H9 (cell line): ENCODE results near the gene SPZ1. TPM values are rescaled to one million over a fixed set of nuclear protein-coding genes. Genes with fewer than 3 reads are reported as not detected.

Source experiments
- DNase-seq: peaks from one replicate; pipeline ENCODE4 v3.0.0-alpha.2; 2017
- H2AFZ ChIP-seq: one replicate; pipeline ENCODE4 v1.6.1; 2013; ENCODE audit warnings: mild to moderate bottlenecking, low read length, control low read depth, moderate library complexity
- H2AK5ac ChIP-seq: 2 replicates; pipeline ENCODE4 v1.6.1; 2013; ENCODE audit warnings: low read length, control low read depth, mixed read lengths; ENCODE audit not compliant: insufficient read length
- H2BK120ac ChIP-seq: one replicate; pipeline ENCODE4 v1.6.1; 2013; ENCODE audit warnings: low read depth, mild to moderate bottlenecking, low read length, control low read depth, inconsistent platforms; ENCODE audit not compliant: poor library complexity, severe bottlenecking
- H2BK12ac ChIP-seq: 2 replicates; pipeline ENCODE4 v1.6.1; 2013; ENCODE audit warnings: low read length, control low read depth, mixed read lengths, low read depth; ENCODE audit not compliant: insufficient read length
- H2BK15ac ChIP-seq: 2 replicates; pipeline ENCODE4 v1.6.1; 2013; ENCODE audit warnings: low read depth, low read length, control low read depth
- H2BK20ac ChIP-seq: one replicate; pipeline ENCODE4 v1.6.1; 2013; ENCODE audit warnings: low read depth, mild to moderate bottlenecking, low read length, control low read depth, inconsistent platforms; ENCODE audit not compliant: poor library complexity, severe bottlenecking
- H2BK5ac ChIP-seq: 2 replicates; pipeline ENCODE4 v1.6.1; 2013; ENCODE audit warnings: low read length, control low read depth, mixed read lengths; ENCODE audit not compliant: insufficient read length
- H3K14ac ChIP-seq: 2 replicates; pipeline ENCODE4 v1.6.1; 2013; ENCODE audit warnings: low read length, control low read depth; ENCODE audit not compliant: insufficient read depth
- H3K18ac ChIP-seq: 2 replicates; pipeline ENCODE4 v1.6.1; 2013; ENCODE audit warnings: low read depth, mild to moderate bottlenecking, mixed read lengths, low read length, control low read depth; ENCODE audit not compliant: insufficient read length
- H3K23ac ChIP-seq: 2 replicates; pipeline ENCODE4 v1.6.1; 2013; ENCODE audit warnings: low read length, control low read depth, mixed read lengths, low read depth; ENCODE audit not compliant: insufficient read length
- H3K23me2 ChIP-seq: 2 replicates; pipeline ENCODE4 v1.6.1; 2013; ENCODE audit warnings: low read depth, mild to moderate bottlenecking, mixed read lengths, low read length, control low read depth; ENCODE audit not compliant: insufficient read length, poor library complexity, severe bottlenecking
- H3K27ac ChIP-seq: 2 replicates; pipeline ENCODE4 v1.5.1; 2013; ENCODE audit warnings: low read length, control low read depth, mixed read lengths, low read depth; ENCODE audit not compliant: insufficient read length
- H3K27me3 ChIP-seq: 2 replicates; pipeline ENCODE4 v1.6.1; 2013; ENCODE audit warnings: low read length, control low read depth, inconsistent platforms; ENCODE audit not compliant: insufficient read depth
- H3K4ac ChIP-seq: 2 replicates; pipeline ENCODE4 v1.6.1; 2013; ENCODE audit warnings: low read depth, mild to moderate bottlenecking, control low read depth, inconsistent platforms, low read length, moderate library complexity
- H3K4me1 ChIP-seq: 2 replicates; pipeline ENCODE4 v1.6.1; 2013; ENCODE audit warnings: low read length, control low read depth, inconsistent platforms; ENCODE audit not compliant: insufficient read depth
- H3K4me2 ChIP-seq: 2 replicates; pipeline ENCODE4 v1.6.1; 2013; ENCODE audit warnings: low read length, control low read depth, mixed read lengths; ENCODE audit not compliant: insufficient read length, insufficient read depth
- H3K56ac ChIP-seq: 2 replicates; pipeline ENCODE4 v1.6.1; 2013; ENCODE audit warnings: low read depth, mild to moderate bottlenecking, mixed read lengths, low read length, control low read depth; ENCODE audit not compliant: insufficient read length
- H3K79me1 ChIP-seq: 2 replicates; pipeline ENCODE4 v1.6.1; 2013; ENCODE audit warnings: low read depth, mild to moderate bottlenecking, moderate library complexity, low read length, control low read depth, inconsistent platforms; ENCODE audit not compliant: insufficient read depth, poor library complexity, severe bottlenecking
- H3K79me2 ChIP-seq: 2 replicates; pipeline ENCODE4 v1.6.1; 2013; ENCODE audit warnings: low read length, control low read depth, inconsistent platforms; ENCODE audit not compliant: insufficient read depth
- H3K9ac ChIP-seq: 2 replicates; pipeline ENCODE4 v1.6.1; 2013; ENCODE audit warnings: low read length, control low read depth, mixed read lengths; ENCODE audit not compliant: insufficient read length; ENCODE audit errors: extremely low read depth
- H3K9me3 ChIP-seq: one replicate; pipeline ENCODE4 v1.6.1; 2013; ENCODE audit warnings: low read depth, low read length, inconsistent platforms; ENCODE audit not compliant: control insufficient read depth
- H3T11ph ChIP-seq: one replicate; pipeline ENCODE4 v1.6.1; 2013; ENCODE audit warnings: mild to moderate bottlenecking, low read length, control low read depth, inconsistent platforms
- H4K20me1 ChIP-seq: one replicate; pipeline ENCODE4 v1.6.1; 2013; ENCODE audit not compliant: control insufficient read depth, insufficient read length, insufficient read depth
- H4K5ac ChIP-seq: 2 replicates; pipeline ENCODE4 v1.6.1; 2013; ENCODE audit warnings: low read depth, mild to moderate bottlenecking, mixed read lengths, low read length, control low read depth; ENCODE audit not compliant: insufficient read length
- H4K8ac ChIP-seq: replicated peaks from 2 replicates; pipeline ENCODE4 v1.6.1; 2013; ENCODE audit warnings: low read length, control low read depth, mixed read lengths, low read depth; ENCODE audit not compliant: insufficient read length
- H4K91ac ChIP-seq: 2 replicates; pipeline ENCODE4 v1.6.1; 2013; ENCODE audit warnings: low read depth, mild to moderate bottlenecking, moderate library complexity, mixed read lengths, low read length, control low read depth; ENCODE audit not compliant: insufficient read length
- H3K27ac Mint-ChIP-seq, 3 experiments: 2 replicates in 2 of 3; 3 replicates in 1 of 3; pipeline ENCODE4 v1.8.0; 2020 to 2021; ENCODE audit warnings: mixed read lengths in 3 of 3, mild to moderate bottlenecking in 1 of 3, moderate library complexity in 1 of 3
- H3K27me3 Mint-ChIP-seq: 2 replicates; pipeline ENCODE4 v1.8.0; 2021; ENCODE audit warnings: low read depth, mild to moderate bottlenecking, moderate library complexity, mixed read lengths
- H3K36me3 Mint-ChIP-seq, 3 experiments: 2 replicates in 2 of 3; 3 replicates in 1 of 3; pipeline ENCODE4 v1.8.0; 2020 to 2021; ENCODE audit warnings: low read depth in 3 of 3, mixed read lengths in 3 of 3; ENCODE audit not compliant: insufficient read depth in 1 of 3
- H3K4me1 Mint-ChIP-seq, 2 experiments: 2 replicates each; pipeline ENCODE4 v1.8.0; 2020; ENCODE audit warnings: mixed read lengths in 2 of 2
- H3K4me3 Mint-ChIP-seq, 2 experiments: 2 replicates in 1 of 2; 3 replicates in 1 of 2; pipeline ENCODE4 v1.8.0; 2020 to 2021; ENCODE audit warnings: mild to moderate bottlenecking in 2 of 2, mixed read lengths in 2 of 2, moderate library complexity in 1 of 2
- H3K9me3 Mint-ChIP-seq, 2 experiments: 2 replicates in 1 of 2; 3 replicates in 1 of 2; pipeline ENCODE4 v1.8.0; 2020; ENCODE audit warnings: mild to moderate bottlenecking in 2 of 2, mixed read lengths in 2 of 2, moderate library complexity in 1 of 2
- WGBS: extraction: QIAGEN DNeasy Blood & Tissue Kit; methylation state at CpG from one replicate; pipeline ENCODE4 v1.1.7; 2013; ENCODE audit warnings: missing lambda C conversion rate, low lambda C conversion rate, mixed read lengths; ENCODE audit not compliant: insufficient read length; ENCODE audit errors: extremely low coverage; 5-methylcytosine and 5-hydroxymethylcytosine counted together
- total RNA-seq: library from RNA; stranded (reverse); gene quantifications from 2 replicates; pipeline ENCODE4 v1.2.1, GENCODE V29; 2021
- TF ChIP-seq, protein P1 (sequence below): fragments of 200-600 bp; sonication (generic); conservative IDR thresholded peaks from 3 replicates; pipeline ENCODE4 v1.8.0; 2021; ENCODE audit warnings: antibody characterized with exemption, mild to moderate bottlenecking

Gene SPZ1
- total RNA-seq, 1 experiment from 2014 or later, result not detected

DNA sequence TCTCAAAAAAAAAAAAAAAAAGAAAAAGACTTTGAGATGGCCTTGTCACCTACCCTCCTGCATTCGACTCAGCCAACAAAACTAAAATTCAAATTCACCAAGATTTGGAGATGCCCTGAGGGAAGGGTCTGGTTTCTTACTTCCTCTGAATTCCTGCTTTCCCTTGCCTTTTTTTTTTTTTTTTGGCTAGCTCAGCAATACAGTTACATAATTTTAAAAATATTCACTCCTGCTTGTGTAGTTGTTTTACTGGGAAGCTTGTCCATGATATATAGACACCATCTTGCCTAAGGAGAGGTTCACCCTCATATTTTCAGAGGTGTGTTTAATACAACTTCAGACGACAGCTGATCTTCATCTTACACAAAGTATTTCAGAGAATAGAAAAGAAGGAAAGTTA is 42.6 kb upstream of the SPZ1 start:
- no peak overlapping the region for H2BK15ac ChIP-seq
- H3K18ac ChIP-seq, result no peak overlapping the region
- no peak overlapping the region for H3K4me3 Mint-ChIP-seq
- no peak overlapping the region for H4K5ac ChIP-seq
- no peak overlapping the region for H3K4ac ChIP-seq
- no peak overlapping the region for H2AFZ ChIP-seq
- no peaks in the 10 kb centered on the region for H3K27me3 ChIP-seq
- H3K79me1 ChIP-seq, result no peaks in the 10 kb centered on the region
- DNase-seq, result no peak
- no peaks in the 10 kb centered on the region for H3K27me3 Mint-ChIP-seq
- H3K27ac Mint-ChIP-seq, result no peak overlapping the region; a peak in 2 of 7 replicates
- H2BK12ac ChIP-seq, result no peak overlapping the region
- no peaks in the 10 kb centered on the region for H3K9me3 ChIP-seq
- no peak overlapping the region for H3T11ph ChIP-seq
- H3K36me3 Mint-ChIP-seq, result no peaks in the 10 kb centered on the region
- H3K79me2 ChIP-seq, result no peaks in the 10 kb centered on the region
- H3K14ac ChIP-seq, result no peak overlapping the region
- H2BK120ac ChIP-seq, result no peak overlapping the region
- H4K8ac ChIP-seq, result no peak overlapping the region
- H2AK5ac ChIP-seq, result no peak overlapping the region
- H3K9ac ChIP-seq, result no peak overlapping the region
- no peak overlapping the region for H3K56ac ChIP-seq
- no peaks in the 10 kb centered on the region for H3K4me1 ChIP-seq
- H2BK5ac ChIP-seq, result no peak overlapping the region
- H3K4me1 Mint-ChIP-seq, result no peaks in the 10 kb centered on the region
- no peak overlapping the region for H3K27ac ChIP-seq
- H4K91ac ChIP-seq, result no peak overlapping the region
- no peaks in the 10 kb centered on the region for H3K23me2 ChIP-seq
- no peak overlapping the region for H2BK20ac ChIP-seq
- H3K9me3 Mint-ChIP-seq, result no peaks in the 10 kb centered on the region
- H3K4me2 ChIP-seq, result no peak overlapping the region
- TF ChIP-seq, protein P1, sequence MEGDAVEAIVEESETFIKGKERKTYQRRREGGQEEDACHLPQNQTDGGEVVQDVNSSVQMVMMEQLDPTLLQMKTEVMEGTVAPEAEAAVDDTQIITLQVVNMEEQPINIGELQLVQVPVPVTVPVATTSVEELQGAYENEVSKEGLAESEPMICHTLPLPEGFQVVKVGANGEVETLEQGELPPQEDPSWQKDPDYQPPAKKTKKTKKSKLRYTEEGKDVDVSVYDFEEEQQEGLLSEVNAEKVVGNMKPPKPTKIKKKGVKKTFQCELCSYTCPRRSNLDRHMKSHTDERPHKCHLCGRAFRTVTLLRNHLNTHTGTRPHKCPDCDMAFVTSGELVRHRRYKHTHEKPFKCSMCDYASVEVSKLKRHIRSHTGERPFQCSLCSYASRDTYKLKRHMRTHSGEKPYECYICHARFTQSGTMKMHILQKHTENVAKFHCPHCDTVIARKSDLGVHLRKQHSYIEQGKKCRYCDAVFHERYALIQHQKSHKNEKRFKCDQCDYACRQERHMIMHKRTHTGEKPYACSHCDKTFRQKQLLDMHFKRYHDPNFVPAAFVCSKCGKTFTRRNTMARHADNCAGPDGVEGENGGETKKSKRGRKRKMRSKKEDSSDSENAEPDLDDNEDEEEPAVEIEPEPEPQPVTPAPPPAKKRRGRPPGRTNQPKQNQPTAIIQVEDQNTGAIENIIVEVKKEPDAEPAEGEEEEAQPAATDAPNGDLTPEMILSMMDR, result no peak
- no peak overlapping the region for H3K23ac ChIP-seq
- no peaks in the 10 kb centered on the region for H4K20me1 ChIP-seq
- no CpG with 5 or more reads among the region's 2 CpGs for WGBS
